ENCODE data around the gene STRN3.
"Not testable (repeated sequence)": the region's sequence is repeated elsewhere in the genome, so short reads cannot be mapped to it uniquely, and the experiment has no call there.

Gene STRN3

GRCh38 chr14:30971586-30971985, 54.6 kb downstream of the STRN3 start:
- no peak for DNase-seq (ENCODE audit: low read depth in 3 of 3)

GRCh38 chr14:30969796-30970195, 56.4 kb downstream of the STRN3 start:
- DNase-seq (ENCODE audit: low read depth in 3 of 3): peak; percentile 18 to 42 (median 19)

- DNase-seq (ENCODE audit: low read depth in 3 of 3): not testable (repeated sequence)
Observed at GRCh38 chr14:30967364-30968098, 58.6 kb downstream of the STRN3 start.

- no peak for DNase-seq (ENCODE audit: low read depth in 3 of 3)
Observed at GRCh38 chr14:30966415-30967363, 59.5 kb downstream of the STRN3 start.

GRCh38 chr14:30965861-30966260, 60.3 kb downstream of the STRN3 start:
- not testable (repeated sequence) for DNase-seq (ENCODE audit: low read depth in 3 of 3)

- DNase-seq (ENCODE audit: low read depth in 3 of 3): not testable (repeated sequence)
Observed at GRCh38 chr14:30962537-30962936, 63.6 kb downstream of the STRN3 start.

GRCh38 chr14:30961330-30961729, 64.8 kb downstream of the STRN3 start:
- DNase-seq (ENCODE audit: low read depth in 3 of 3): no peak

- no peak for DNase-seq (ENCODE audit: low read depth in 3 of 3)
Observed at GRCh38 chr14:30960216-30960615, 66.0 kb downstream of the STRN3 start.

- no peak for DNase-seq (ENCODE audit: low read depth in 3 of 3)
Observed at GRCh38 chr14:30958555-30959407, 67.4 kb downstream of the STRN3 start.

GRCh38 chr14:30957813-30958370, 68.3 kb downstream of the STRN3 start:
- DNase-seq (ENCODE audit: low read depth in 3 of 3): no peak

GRCh38 chr14:30949651-30950050, 76.5 kb downstream of the STRN3 start:
- no peak for DNase-seq (ENCODE audit: low read depth in 3 of 3)

- DNase-seq (ENCODE audit: low read depth in 3 of 3): no peak
Observed at GRCh38 chr14:30943694-30944093, 82.5 kb downstream of the STRN3 start.

- DNase-seq (ENCODE audit: low read depth in 3 of 3): no peak
Observed at GRCh38 chr14:30940886-30941285, 85.3 kb downstream of the STRN3 start.

GRCh38 chr14:30938617-30939016, 87.6 kb downstream of the STRN3 start:
- DNase-seq (ENCODE audit: low read depth in 3 of 3): no peak

- DNase-seq (ENCODE audit: low read depth in 3 of 3): no peak
Observed at GRCh38 chr14:30935445-30935844, 90.7 kb downstream of the STRN3 start.

GRCh38 chr14:30933937-30934336, 92.2 kb downstream of the STRN3 start:
- not testable (repeated sequence) for DNase-seq (ENCODE audit: low read depth in 3 of 3)

GRCh38 chr14:30928462-30928861, 97.7 kb downstream of the STRN3 start:
- DNase-seq (ENCODE audit: low read depth in 3 of 3): no peak

GRCh38 chr14:30925254-30925653, 100.9 kb downstream of the STRN3 start:
- no peak for DNase-seq (ENCODE audit: low read depth in 3 of 3)

- no peak for DNase-seq (ENCODE audit: low read depth in 3 of 3)
Observed at GRCh38 chr14:30921788-30922187, 104.4 kb downstream of the STRN3 start.

GRCh38 chr14:30921305-30921704, 104.9 kb downstream of the STRN3 start:
- no peak for DNase-seq (ENCODE audit: low read depth in 3 of 3)

- no peak for DNase-seq (ENCODE audit: low read depth in 3 of 3)
Observed at GRCh38 chr14:30915596-30915995, 110.6 kb downstream of the STRN3 start.

Measured in stimulated activated CD4-positive, alpha-beta T cell treated with anti-CD3 and anti-CD28 coated beads, TNF-alpha, amount 100 ng/mL, for 48 hours (primary cell).